PC-3 (cell line): ENCODE results near the gene DICER1.

ENCODE experiments used
- EZH2phosphoT487 ChIP-seq: fragments of 300-600 bp; sonication (generic); IDR thresholded peaks from 2 replicates; pipeline ENCODE4 v1.6.1; 2018; ENCODE audit warnings: mild to moderate bottlenecking, antibody characterized with exemption, low read length, borderline replicate concordance
- TF ChIP-seq, protein P1 (sequence below): fragments of 300-600 bp; sonication (generic); conservative IDR thresholded peaks from 2 replicates; pipeline ENCODE4 v1.5.1; 2017; ENCODE audit warnings: antibody characterized with exemption, low read depth, mild to moderate bottlenecking, low read length

- TF ChIP-seq, protein P1, sequence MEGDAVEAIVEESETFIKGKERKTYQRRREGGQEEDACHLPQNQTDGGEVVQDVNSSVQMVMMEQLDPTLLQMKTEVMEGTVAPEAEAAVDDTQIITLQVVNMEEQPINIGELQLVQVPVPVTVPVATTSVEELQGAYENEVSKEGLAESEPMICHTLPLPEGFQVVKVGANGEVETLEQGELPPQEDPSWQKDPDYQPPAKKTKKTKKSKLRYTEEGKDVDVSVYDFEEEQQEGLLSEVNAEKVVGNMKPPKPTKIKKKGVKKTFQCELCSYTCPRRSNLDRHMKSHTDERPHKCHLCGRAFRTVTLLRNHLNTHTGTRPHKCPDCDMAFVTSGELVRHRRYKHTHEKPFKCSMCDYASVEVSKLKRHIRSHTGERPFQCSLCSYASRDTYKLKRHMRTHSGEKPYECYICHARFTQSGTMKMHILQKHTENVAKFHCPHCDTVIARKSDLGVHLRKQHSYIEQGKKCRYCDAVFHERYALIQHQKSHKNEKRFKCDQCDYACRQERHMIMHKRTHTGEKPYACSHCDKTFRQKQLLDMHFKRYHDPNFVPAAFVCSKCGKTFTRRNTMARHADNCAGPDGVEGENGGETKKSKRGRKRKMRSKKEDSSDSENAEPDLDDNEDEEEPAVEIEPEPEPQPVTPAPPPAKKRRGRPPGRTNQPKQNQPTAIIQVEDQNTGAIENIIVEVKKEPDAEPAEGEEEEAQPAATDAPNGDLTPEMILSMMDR = no peak
- TF ChIP-seq EZH2phosphoT487 = no peak
Measured at GRCh38 chr14:95123891-95124579, 33.3 kb downstream of the DICER1 start.
